Activated CD4-positive, alpha-beta T cell treated with anti-CD3 and anti-CD28 coated beads, Interleukin-2, Interleukin-6, amounts not matched to agents 100 ng/mL and 50 ng/mL, durations not matched to agents 16 hours and 8 hours (primary cell): Measurements from ENCODE around the gene KIF1A.
"Not testable (repeated sequence)": the region's sequence is repeated elsewhere in the genome, so short reads cannot be mapped to it uniquely, and the experiment has no call there.

Source experiments
- DNase-seq: peaks from one replicate; pipeline ENCODE4 v3.0.0-alpha.2; 2020

Gene KIF1A

GRCh38 chr2:240678909-240679308 is 141.1 kb downstream of the KIF1A start:
- not testable (repeated sequence) for DNase-seq

GRCh38 chr2:240678043-240678442 is 142.0 kb downstream of the KIF1A start:
- not testable (repeated sequence) for DNase-seq

- not testable (repeated sequence) for DNase-seq
These were observed 144.7 kb downstream of the KIF1A start for GRCh38 chr2:240675345-240675744.

GRCh38 chr2:240674461-240675184 is 145.4 kb downstream of the KIF1A start:
- not testable (repeated sequence) for DNase-seq

- DNase-seq, result no peak
These were observed 147.3 kb downstream of the KIF1A start for GRCh38 chr2:240672701-240673190.

GRCh38 chr2:240672076-240672700 is 147.8 kb downstream of the KIF1A start:
- no peak for DNase-seq

GRCh38 chr2:240670950-240671349 is 149.1 kb downstream of the KIF1A start:
- DNase-seq, result no peak

GRCh38 chr2:240670402-240670801 is 149.6 kb downstream of the KIF1A start:
- DNase-seq, result no peak

- no peak for DNase-seq
These were observed 155.4 kb downstream of the KIF1A start for GRCh38 chr2:240664622-240665021.
